ENCODE results near the gene NADSYN1.
"Not testable (repeated sequence)": the region's sequence is repeated elsewhere in the genome, so short reads cannot be mapped to it uniquely, and the experiment has no call there.

The NADSYN1 gene

GRCh38 chr11:71525938-71526495, 73.0 kb downstream of the NADSYN1 start:
- Histone ChIP-seq H3K4me1 (ENCODE audit: low read length) (no peaks in the 10 kb centered on the region), H3K27me3 (ENCODE audit: low read depth, low read length) (no peaks in the 10 kb centered on the region), H3K27ac (ENCODE audit: low read length) (no peak overlapping the region), H3K4me3 (ENCODE audit: low read length) (no peak overlapping the region), H3K9ac (ENCODE audit: low read length) (no peak overlapping the region), H3K79me2 (ENCODE audit: low read length) (no peaks in the 10 kb centered on the region), H3K36me3 (replicated peaks; ENCODE audit: low read depth, low read length) (no peaks in the 10 kb centered on the region), H4K20me1 (ENCODE audit: insufficient read depth, low read length) (no peaks in the 10 kb centered on the region), H3K4me2 (ENCODE audit: low read length) (no peak overlapping the region), H2AFZ (ENCODE audit: low read depth, low read length) (no peak overlapping the region), H3K9me3 (ENCODE audit: insufficient read depth, low read length) (no peaks in the 10 kb centered on the region)
- no peak for TF ChIP-seq EZH2phosphoT487 (IDR thresholded peaks at IDR 0.05; ENCODE audit: low read depth)
- TF ChIP-seq, protein P1, sequence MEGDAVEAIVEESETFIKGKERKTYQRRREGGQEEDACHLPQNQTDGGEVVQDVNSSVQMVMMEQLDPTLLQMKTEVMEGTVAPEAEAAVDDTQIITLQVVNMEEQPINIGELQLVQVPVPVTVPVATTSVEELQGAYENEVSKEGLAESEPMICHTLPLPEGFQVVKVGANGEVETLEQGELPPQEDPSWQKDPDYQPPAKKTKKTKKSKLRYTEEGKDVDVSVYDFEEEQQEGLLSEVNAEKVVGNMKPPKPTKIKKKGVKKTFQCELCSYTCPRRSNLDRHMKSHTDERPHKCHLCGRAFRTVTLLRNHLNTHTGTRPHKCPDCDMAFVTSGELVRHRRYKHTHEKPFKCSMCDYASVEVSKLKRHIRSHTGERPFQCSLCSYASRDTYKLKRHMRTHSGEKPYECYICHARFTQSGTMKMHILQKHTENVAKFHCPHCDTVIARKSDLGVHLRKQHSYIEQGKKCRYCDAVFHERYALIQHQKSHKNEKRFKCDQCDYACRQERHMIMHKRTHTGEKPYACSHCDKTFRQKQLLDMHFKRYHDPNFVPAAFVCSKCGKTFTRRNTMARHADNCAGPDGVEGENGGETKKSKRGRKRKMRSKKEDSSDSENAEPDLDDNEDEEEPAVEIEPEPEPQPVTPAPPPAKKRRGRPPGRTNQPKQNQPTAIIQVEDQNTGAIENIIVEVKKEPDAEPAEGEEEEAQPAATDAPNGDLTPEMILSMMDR (IDR thresholded peaks at IDR 0.05; ENCODE audit: low read depth, low read length) = no peak

DNA sequence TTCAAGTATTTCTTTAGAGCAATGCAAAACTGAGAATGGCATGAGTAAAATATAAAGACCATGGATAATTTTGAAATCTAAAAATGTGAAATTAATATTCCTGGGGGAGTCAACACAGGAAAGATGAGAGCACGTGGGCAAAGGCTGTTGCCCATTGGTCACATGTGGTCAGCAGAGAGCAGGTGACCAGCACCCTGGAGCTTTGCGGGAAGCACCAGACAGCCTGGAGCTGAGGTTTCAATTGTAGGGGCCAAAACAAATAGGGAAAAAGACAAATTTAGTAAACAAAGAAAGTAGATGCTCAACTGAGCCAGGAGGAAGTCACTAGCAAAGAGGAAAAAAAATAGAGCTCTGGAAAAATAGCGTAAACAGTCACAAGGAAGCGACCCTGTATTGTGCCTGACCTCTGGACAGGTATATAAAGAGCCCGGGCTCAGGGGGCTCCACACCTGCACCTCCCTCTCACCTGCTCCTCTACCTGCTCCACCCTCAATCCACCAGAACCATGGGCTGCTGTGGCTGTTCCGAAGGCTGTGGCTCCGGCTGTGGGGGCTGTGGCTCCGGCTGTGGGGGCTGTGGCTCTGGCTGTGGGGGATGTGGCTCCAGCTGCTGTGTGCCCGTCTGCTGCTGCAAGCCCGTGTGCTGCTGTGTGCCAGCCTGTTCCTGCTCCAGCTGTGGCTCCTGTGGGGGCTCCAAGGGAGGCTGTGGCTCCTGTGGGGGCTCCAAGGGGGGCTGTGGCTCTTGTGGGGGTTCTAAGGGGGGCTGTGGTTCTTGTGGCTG, 74.0 kb downstream of the NADSYN1 start, which contains the start of gene KRTAP5-7:
TSS of gene KRTAP5-7 (plus strand) at position 472 of the 780 bp plus-strand sequence. CDS start at position 506, 34 bp downstream.
- not testable (repeated sequence) for H3K79me2 ChIP-seq (ENCODE audit: low read length); H4K20me1 ChIP-seq (ENCODE audit: insufficient read depth, low read length); H3K4me2 ChIP-seq (ENCODE audit: low read length); H3K4me1 ChIP-seq (ENCODE audit: low read length); H3K4me3 ChIP-seq (ENCODE audit: low read length); H3K36me3 ChIP-seq (replicated peaks; ENCODE audit: low read depth, low read length); H3K27ac ChIP-seq (ENCODE audit: low read length); H2AFZ ChIP-seq (ENCODE audit: low read depth, low read length); H3K27me3 ChIP-seq (ENCODE audit: low read depth, low read length); H3K9ac ChIP-seq (ENCODE audit: low read length); H3K9me3 ChIP-seq (ENCODE audit: insufficient read depth, low read length)

- H3K27ac ChIP-seq (ENCODE audit: low read length) = no peak overlapping the region
- TF ChIP-seq EZH2phosphoT487 (IDR thresholded peaks at IDR 0.05; ENCODE audit: low read depth) = no peak
- TF ChIP-seq, protein P1 (IDR thresholded peaks at IDR 0.05; ENCODE audit: low read depth, low read length) = no peak
- no peak overlapping the region for H3K4me3 ChIP-seq (ENCODE audit: low read length)
- H3K4me1 ChIP-seq (ENCODE audit: low read length) = no peaks in the 10 kb centered on the region
- H3K9me3 ChIP-seq (ENCODE audit: insufficient read depth, low read length) = no peaks in the 10 kb centered on the region
- H3K79me2 ChIP-seq (ENCODE audit: low read length) = no peaks in the 10 kb centered on the region
- H2AFZ ChIP-seq (ENCODE audit: low read depth, low read length) = no peak overlapping the region
- H3K9ac ChIP-seq (ENCODE audit: low read length) = no peak overlapping the region
- H3K27me3 ChIP-seq (ENCODE audit: low read depth, low read length) = no peaks in the 10 kb centered on the region
- H3K36me3 ChIP-seq (replicated peaks; ENCODE audit: low read depth, low read length) = no peaks in the 10 kb centered on the region
- no peaks in the 10 kb centered on the region for H4K20me1 ChIP-seq (ENCODE audit: insufficient read depth, low read length)
- no peak overlapping the region for H3K4me2 ChIP-seq (ENCODE audit: low read length)
Measured at GRCh38 chr11:71527576-71528210, 74.7 kb downstream of the NADSYN1 start.

DNA sequence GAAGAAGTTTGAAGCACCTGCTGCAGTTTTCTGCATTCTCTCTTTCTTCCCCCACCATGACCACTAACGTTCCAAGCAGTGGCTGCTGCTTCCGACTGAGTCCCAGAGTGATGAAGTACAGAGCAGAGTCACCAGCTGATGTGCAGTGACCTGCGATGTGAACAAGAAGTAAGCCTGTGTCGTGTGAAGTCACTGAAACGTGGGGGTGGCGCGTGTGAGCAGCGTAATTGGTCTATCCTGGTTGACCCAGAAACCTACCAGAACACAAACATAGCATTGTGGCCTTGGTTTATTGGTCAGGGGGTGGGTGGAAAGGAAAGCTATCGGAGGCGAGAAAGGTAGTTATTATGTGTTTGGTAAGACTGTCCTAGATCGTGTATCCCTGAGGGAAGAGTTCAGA, 77.6 kb downstream of the NADSYN1 start:
- no peak overlapping the region for H2AFZ ChIP-seq (ENCODE audit: low read depth, low read length)
- no peak overlapping the region for H3K9ac ChIP-seq (ENCODE audit: low read length)
- H3K4me2 ChIP-seq (ENCODE audit: low read length) = no peak overlapping the region

More for the DNA sequence above, 77.6 kb downstream of the NADSYN1 start:
- no peak for TF ChIP-seq EZH2phosphoT487 (IDR thresholded peaks at IDR 0.05; ENCODE audit: low read depth)
- TF ChIP-seq, protein P1 (IDR thresholded peaks at IDR 0.05; ENCODE audit: low read depth, low read length) = no peak
- H3K4me3 ChIP-seq (ENCODE audit: low read length) = no peak overlapping the region
- no peaks in the 10 kb centered on the region for H3K79me2 ChIP-seq (ENCODE audit: low read length)
- H4K20me1 ChIP-seq (ENCODE audit: insufficient read depth, low read length) = no peaks in the 10 kb centered on the region
- no peaks in the 10 kb centered on the region for H3K4me1 ChIP-seq (ENCODE audit: low read length)
- H3K36me3 ChIP-seq (replicated peaks; ENCODE audit: low read depth, low read length) = no peaks in the 10 kb centered on the region
- H3K27me3 ChIP-seq (ENCODE audit: low read depth, low read length) = no peaks in the 10 kb centered on the region
- H3K9me3 ChIP-seq (ENCODE audit: insufficient read depth, low read length) = no peaks in the 10 kb centered on the region
- H3K27ac ChIP-seq (ENCODE audit: low read length) = no peak overlapping the region
